Midbrain (tissue), 1 donor: ENCODE measurements around the gene LRRTM3.
A peak's percentile ranks its signal among the peaks of the same experiment; 100 is the strongest.

Source experiments
- DNase-seq: peaks from one replicate; lab custom pipeline; 2025; lab: John Stamatoyannopoulos, UW

The LRRTM3 gene

DNA sequence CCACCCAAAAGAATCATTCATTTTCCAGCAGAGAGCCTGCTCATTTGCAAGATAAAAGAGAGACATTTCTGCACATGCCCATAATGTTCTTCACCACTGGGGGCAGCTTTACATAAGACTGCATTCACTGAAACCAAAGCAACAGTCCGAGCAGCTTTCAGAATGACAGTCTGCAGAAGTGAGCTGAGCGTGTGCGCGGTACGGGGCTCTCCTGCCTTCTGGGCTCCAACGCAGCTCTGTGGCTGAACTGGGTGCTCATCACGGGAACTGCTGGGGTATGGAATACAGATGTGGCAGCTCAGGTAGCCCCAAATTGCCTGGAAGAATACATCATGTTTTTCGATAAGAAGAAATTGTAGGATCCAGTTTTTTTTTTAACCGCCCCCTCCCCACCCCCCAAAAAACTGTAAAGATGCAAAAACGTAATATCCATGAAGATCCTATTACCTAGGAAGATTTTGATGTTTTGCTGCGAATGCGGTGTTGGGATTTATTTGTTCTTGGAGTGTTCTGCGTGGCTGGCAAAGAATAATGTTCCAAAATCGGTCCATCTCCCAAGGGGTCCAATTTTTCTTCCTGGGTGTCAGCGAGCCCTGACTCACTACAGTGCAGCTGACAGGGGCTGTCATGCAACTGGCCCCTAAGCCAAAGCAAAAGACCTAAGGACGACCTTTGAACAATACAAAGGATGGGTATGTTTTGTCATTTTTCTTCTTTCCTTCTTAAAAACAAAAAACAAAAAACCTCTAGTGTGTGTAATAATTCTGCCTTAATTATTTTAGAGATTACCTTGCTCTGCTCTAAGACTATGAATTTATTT is at the start of gene LRRTM3:
Gene LRRTM3 (plus strand): TSS at position 141 of the 820 bp plus-strand sequence.
- DNase-seq: peak; percentile 89

GRCh38 chr10:66877361-66877760 is 48.5 kb upstream of the LRRTM3 start:
- DNase-seq: no peak

- no peak for DNase-seq
Observed at GRCh38 chr10:66880292-66880691, 45.5 kb upstream of the LRRTM3 start.

DNA sequence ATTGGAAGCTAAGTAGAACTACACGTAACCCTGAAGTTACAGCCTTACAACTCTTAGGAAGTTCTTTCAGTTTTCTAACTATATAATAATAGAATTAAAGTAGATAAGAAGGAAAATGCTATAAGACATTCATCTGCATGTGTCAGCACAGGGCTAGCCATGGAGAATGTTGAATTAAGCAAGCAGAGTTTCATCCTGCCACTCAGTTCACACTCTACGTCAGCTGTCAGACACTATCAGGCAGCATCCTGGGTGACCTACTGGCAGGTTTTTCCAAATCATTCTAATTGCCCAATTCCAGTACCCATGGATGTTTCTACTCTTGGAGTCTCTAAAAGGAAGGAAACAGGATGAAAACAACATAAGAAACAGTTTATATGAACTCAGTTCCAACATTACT is 45.0 kb upstream of the LRRTM3 start:
- DNase-seq: no peak

DNA sequence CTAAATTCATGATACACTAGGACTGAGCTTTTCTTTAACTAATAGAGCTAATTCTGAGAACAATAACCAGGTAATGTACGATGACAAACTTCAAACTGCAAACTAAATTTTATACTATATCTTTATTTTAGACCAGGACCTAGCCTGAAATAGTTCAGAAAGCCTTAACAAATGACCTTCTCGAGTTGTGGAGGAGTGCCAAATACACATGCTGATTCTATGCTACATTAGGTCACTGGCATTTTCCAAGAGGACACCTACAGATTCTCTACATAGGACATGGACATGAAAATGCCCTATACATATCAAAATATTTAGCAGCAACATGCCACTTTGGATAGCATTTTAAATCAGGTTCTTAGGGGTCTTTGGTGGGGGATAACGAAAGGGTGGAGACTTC is 44.0 kb upstream of the LRRTM3 start:
- DNase-seq: no peak

DNA sequence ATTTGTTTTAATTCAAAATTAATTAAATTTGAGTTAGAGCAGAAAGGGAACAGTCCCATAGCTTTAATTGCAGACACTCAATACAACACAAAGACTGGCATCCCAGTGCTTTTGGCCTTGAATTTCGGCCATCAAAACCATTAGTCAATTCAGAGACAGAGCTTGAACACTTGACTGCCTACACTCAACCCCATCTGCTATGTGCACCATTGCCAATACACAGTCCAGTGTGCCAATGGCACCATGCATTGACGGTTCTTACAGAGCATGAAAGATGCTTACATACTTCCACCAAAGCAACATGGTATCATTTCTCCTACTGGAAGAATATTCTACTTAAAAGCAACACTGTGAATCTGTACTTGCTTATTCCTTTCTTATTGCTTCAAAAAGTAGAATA is 43.6 kb upstream of the LRRTM3 start:
- DNase-seq: no peak

DNA sequence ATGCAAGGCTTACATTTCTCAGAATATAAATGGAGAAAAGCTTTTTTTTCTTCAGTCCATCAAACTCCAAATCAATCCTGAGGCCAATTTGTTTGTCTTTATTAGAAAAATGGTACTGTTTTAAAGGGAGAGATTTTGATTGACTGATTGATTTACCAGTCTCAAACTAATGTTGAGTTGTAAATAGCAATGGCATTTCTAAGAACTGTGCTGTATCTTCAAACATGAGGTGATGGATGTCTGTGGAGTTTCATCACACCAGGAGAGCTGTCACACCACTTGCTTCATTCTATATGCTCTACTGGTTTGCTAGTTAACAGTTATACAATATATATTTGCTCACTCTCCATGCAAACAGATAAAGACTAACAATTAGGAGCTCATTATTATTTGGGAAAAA is 39.0 kb upstream of the LRRTM3 start:
- no peak for DNase-seq

GRCh38 chr10:66888237-66888636 is 37.6 kb upstream of the LRRTM3 start:
- DNase-seq: no peak

DNA sequence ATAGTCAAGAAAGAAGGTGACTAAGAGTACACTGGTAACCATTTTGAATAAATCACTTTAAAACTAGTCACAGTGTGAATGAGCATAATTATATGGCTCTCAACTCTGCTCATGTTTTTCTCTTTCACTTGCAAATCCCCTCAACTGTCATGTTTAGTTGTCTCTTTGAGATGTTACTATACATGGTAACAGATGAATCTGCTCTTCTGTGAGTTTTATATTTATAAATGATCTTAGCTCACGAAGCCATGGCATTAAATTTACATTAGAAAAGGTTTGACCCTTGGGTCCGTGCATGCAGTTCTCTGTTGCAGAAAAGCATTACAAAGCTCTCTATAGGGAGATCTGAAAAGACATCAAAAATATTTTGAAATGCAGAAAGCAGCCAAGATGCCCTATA is 33.0 kb upstream of the LRRTM3 start:
- DNase-seq: no peak

DNA sequence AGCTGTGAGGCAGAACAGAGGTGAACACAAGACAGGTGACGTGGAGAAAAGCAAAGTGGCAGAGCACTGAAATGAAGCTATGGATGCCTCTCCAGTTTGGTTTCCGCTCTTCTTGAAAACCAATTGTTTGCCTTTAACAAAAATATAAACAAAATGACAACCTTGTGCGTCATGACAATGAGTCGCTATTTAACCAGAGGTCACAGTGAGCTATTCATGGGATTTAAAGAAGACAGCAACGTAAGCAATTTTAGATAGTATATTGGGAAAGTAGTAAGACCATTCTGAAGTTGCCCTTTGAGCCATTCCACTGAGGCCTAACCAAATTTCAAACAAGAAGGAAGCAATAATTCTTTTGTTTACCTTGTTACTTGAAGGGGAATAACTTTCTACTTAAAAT is 15.2 kb upstream of the LRRTM3 start:
- no peak for DNase-seq

- DNase-seq: no peak
Observed at GRCh38 chr10:66916030-66916429, 9.8 kb upstream of the LRRTM3 start.

- peak; percentile 8 for DNase-seq
Observed at GRCh38 chr10:66917104-66917503, 8.7 kb upstream of the LRRTM3 start.

DNA sequence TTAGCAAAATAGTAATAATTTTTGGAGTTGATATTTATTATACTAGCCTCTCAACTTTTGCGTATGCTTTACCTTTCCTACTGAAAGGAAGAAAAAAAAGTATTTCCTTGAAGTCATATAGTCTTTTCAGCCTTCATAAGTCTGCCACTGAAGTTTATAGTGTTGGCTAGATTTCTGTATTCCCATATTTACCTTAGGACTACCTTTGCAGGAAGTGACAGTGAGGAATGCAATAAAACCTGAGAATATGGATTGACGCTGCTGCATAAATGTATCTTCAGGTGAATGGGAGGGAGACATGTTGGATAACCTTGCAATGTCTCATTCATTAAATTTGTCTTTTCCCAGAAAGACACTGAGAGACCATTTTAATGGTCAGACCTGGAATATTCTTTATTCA is 6.6 kb upstream of the LRRTM3 start:
- no peak for DNase-seq

DNA sequence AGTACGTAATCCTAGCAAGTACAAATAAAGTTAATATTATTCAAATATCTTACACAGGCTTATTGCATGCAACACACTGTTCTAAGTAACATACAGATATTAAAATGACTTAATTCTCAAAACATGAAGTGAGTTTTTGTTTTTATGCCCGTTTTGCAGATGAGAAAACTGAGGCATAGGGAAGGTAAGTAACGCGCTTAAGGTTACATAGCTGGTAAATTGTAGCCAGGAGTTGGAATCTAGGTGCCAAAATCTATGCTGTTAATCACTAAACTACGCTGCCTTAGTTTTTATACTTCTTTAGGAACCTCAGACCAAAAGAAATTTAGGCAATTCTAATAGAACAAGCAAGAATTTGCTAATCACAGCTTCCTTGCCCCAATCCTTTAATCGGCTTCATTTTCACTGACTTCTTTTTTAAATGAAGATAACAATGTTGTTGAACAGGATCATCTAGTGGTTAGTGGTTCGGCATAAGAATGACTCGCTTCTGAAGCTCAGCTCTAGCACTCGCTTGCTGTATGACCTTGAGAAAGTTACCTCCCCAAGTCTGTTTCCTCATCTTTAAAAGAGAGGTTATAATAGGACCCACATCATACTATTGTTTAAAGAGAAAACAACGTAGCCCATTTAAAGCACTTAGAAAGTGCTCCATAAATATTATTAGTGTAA is 1.0 kb upstream of the LRRTM3 start:
- no peak for DNase-seq

- no peak for DNase-seq
Observed at GRCh38 chr10:66925373-66925772, 463 bp upstream of the LRRTM3 start.

DNA sequence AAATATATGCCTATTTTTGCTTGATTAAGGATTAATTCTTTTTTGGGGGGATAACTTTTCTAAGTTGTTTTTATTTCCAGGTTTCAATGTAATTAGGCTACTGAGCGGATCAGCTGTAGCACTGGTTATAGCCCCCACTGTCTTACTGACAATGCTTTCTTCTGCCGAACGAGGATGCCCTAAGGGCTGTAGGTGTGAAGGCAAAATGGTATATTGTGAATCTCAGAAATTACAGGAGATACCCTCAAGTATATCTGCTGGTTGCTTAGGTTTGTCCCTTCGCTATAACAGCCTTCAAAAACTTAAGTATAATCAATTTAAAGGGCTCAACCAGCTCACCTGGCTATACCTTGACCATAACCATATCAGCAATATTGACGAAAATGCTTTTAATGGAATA is 1.0 kb downstream of the LRRTM3 start:
- no peak for DNase-seq

- DNase-seq: peak; percentile 56
Observed at GRCh38 chr10:66927251-66927935, 1.6 kb downstream of the LRRTM3 start.

DNA sequence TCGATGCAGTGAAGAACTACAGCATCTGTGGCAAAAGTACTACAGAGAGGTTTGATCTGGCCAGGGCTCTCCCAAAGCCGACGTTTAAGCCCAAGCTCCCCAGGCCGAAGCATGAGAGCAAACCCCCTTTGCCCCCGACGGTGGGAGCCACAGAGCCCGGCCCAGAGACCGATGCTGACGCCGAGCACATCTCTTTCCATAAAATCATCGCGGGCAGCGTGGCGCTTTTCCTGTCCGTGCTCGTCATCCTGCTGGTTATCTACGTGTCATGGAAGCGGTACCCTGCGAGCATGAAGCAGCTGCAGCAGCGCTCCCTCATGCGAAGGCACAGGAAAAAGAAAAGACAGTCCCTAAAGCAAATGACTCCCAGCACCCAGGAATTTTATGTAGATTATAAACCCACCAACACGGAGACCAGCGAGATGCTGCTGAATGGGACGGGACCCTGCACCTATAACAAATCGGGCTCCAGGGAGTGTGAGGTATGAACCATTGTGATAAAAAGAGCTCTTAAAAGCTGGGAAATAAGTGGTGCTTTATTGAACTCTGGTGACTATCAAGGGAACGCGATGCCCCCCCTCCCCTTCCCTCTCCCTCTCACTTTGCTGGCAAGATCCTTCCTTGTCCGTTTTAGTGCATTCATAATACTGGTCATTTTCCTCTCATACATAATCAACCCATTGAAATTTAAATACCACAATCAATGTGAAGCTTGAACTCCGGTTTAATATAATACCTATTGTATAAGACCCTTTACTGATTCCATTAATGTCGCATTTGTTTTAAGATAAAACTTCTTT is 2.3 kb downstream of the LRRTM3 start:
- peak; percentile 56 for DNase-seq

GRCh38 chr10:66928776-66929175 is 2.9 kb downstream of the LRRTM3 start:
- DNase-seq: no peak

GRCh38 chr10:66929375-66929774 is 3.5 kb downstream of the LRRTM3 start:
- DNase-seq: peak; percentile 47

- peak; percentile 66 for DNase-seq
Observed at GRCh38 chr10:66931340-66931948, 5.6 kb downstream of the LRRTM3 start.

DNA sequence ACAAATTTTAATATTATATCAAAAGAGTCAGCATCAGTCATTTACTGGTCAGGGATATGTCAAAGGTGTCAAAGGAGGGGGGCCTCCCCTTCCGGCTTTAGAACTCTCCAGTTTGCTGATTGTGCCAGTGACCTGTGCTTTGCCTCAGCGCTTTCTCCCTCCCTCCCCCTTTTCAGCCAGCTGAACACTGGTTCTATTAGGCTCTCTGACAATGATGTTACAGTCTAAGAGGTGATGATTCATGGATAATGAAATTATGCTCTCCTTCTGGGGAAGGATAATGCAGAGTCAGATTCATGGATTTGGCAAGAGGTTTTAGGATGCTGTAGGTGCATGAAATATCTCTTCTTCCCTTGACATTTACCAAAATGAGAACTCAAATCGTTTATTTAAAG is 6.1 kb downstream of the LRRTM3 start:
- DNase-seq: peak; percentile 68
